Activated T-cell treated with anti-CD3 and anti-CD28 coated beads for 1 hour (primary cell): ENCODE results near the gene BTBD16.

Source experiments
- DNase-seq: peaks from one replicate; pipeline ENCODE4 v3.0.0-alpha.2; 2020; ENCODE audit warnings: low read depth

The BTBD16 gene

DNA sequence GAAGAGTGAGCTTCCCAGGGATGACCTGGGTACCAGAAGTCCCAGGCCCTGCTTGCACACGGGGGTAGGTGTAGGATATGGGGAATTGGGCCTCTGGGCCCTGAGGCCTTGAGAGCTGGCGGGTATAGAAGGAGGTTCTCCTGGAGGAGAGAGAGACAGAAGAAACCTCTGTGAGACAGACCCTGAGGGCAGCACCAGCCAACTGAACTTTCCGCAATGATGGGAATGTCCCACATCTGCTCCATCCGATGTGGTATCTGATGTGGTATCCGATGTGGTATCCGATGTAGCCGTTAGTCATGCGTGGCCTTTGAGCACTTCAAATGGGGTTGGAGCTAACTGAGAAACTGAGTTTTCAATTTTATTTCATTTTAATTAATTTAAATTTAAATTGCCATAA is 72.8 kb downstream of the BTBD16 start:
- DNase-seq = no peak

DNA sequence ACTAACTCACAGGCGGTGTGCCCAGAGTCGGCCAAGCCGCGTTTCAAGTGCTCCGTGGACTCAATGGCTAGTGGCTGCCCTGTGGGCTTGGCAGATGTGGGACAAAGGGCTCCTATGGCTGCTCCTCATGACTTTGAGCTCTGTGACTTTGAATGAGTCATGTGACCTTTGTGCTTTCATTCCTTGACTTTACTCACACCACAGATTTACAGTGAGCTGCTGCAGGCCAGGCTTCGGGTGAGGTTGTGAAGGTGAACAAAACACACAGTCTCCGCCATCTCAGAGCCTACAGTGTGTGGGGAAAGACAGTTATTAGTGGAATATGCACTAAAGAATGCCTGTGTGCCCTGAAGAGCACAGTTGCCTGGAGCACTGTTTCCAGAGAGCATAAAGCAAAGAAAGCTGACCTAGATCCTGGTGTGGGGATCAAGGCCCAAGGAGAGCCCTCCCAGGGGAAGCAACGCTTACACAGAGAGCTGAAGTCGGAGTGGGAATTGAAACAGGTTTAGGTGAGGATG is 73.7 kb downstream of the BTBD16 start:
- no peak for DNase-seq

DNA sequence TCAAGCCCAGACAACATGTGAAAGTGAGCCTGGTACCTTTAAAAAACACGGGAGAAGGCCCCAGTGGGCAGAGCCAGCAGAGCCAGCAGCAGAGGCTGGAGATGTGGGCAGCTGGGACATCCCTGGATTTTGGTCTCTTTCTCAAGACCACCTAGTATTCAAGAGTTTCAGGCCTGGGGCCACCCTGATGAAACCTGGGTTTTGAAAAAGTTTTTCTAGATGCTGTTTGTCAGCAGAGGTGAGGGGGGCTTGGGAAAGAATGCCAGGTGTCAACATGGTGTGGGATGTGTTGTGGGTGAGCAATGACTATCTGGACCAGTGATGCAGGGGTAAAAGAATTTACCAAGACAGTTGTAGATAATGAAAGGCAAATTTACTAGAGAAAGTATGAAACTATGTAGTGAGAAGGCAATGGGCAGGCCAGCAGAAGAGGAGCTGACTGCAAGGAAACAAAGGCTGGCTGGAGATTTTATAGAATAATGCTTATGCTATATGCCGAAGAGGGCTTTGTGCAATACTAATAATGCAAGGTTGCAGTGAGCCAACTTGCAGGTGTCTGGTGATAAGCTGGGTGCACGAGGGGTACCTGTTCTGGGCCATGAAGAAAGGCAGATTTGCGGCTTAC is 75.3 kb downstream of the BTBD16 start:
- no peak for DNase-seq

DNA sequence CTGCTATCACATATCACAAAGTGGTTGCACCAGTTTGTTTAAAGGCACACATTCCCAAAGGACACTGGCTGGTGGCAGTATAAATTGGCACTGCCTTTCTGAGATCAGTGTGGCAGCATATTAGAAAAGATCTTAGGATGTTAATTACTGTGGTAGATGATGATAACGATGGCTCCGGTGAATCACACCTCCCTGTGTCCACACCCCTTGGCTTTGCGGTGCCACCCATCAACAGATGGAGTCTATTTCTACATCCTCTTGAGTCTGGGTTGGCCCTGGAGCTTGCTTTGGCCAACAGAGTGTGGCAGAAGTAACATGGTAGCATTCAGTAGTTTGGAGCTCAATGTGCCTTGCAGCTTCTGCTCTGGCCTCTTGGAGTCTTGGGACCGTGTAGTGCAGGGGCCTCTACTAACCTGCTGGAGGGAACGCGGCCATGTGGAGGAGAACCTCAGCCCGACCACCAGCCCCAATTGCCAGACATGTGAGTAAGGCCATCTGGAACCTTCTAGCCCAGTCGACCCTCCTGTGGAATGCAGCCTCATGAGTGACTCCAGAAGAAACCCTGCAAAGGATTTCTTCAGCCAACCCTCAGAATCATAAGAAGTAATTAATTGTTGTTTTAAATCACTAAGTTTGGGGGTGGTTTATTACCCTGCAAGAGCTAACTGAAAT is 76.2 kb downstream of the BTBD16 start:
- no peak for DNase-seq

DNA sequence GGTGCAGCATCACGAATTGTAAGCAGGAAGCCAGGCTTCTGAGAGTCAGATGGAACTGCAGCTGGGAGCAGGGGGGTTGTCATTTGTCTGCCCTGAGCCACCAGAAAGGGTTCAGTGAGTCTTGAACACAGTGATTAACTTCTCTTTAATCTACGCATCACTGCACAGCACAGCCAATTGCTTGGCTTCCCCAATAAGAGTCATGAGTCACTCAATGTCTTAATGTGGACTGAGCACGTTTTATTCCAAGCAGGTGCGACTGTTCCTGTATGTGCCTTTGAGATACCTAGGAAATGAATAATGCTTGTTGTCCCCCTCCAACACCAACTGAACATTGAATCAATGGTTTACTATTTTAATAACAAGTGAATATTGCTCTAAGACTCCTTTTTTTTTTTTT is 77.4 kb downstream of the BTBD16 start:
- DNase-seq = no peak

DNA sequence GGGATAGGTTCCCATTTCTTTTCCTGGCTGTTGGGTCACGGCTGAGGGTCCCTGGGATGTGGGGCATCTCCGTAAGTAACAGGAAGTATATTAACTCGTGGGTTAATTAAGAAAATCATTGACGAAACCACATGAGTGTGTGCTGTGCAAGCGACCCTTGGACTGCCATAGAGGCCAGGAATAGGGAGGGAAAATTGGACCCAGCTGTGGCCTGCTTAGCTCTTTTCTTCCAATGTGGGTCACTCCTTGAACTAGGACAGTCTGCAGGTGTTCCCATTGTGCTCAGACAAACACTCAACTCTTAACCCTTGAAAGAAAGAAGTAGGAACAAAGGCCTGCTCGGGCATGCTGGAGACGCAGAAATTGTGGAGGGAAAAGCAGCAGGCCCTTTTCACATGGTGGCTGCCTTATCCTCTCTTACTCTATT is 77.9 kb downstream of the BTBD16 start:
- DNase-seq = no peak

DNA sequence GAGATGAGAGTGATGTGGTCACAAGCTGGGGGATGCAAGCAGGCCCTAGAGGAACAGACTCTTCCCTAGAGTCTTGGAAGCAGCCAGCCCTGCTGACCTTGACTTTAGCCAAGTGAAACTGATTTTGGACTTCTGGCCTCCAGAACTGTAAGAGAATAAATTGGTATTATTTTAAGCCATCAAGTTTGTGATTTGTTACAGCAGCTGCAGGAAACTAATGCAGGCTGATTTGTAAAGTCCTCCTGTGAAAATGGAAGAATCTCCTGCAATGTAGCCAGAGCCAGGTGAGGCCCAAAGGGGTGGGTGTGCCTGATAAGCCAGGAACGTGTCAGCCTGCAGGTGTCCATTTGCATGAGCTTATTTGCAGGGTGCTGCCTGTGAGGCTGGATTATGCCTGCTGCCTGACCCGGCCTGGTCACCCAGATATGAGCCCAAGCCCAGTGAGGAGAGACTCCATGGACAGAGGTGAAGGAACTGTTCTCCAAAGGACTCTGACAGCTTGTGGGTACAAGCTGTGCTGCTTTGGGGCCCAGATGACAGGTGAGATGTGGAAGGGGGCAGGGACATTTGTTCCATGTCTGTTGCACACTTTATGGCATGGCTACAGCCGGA is 78.8 kb downstream of the BTBD16 start:
- DNase-seq = no peak

DNA sequence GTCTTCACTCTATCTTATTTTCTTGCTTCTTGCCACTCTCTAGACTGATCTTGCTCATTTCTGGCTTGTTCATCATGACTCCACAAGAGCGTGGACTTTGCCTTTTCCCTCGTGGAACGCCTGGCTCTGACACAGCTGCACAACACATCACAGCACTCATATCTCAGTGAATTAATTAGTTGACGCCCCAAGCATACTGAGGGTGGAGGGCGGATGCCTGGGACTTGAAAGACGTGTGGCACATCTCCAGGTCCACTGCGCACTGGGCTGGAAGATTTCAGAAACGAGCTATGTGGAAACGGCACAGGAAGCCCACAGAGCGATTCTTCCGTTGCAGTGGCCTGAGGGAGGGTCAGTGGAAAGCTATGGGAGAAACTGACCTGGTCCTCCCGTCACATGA is 79.8 kb downstream of the BTBD16 start:
- no peak for DNase-seq

DNA sequence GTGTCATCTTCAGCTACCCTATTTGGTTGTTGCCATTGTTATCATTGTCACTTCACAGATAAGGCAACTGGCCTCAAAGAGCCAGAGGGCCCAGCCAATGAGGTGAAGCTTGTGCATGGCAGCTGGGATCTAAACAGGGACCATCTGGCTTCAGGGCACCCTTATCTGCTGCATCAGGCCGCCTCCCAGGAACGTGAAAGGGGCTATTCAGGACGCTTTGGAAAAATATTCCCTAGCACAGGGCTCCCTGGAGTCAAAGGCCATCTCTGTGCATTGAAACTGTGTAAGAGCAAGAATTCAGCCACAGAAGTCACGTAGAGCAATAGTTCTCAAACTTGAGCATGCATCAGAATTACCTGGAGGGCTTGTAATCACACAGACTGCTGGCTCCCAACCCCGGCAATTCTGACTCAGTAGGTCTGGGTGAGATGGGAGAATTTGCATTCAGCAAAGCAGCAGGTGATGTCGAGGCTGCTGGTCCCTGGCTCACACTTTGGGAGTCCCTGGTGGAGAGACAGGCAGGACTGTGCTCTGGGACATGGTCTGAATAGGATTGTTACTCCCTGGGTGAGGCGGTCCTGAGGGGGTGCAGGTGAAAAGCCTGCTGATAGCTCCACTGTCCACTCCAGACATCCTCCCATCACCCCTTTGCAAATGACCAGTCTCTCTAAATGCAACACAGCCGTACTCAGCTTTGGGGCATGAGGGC is 81.9 kb downstream of the BTBD16 start:
- DNase-seq = no peak

DNA sequence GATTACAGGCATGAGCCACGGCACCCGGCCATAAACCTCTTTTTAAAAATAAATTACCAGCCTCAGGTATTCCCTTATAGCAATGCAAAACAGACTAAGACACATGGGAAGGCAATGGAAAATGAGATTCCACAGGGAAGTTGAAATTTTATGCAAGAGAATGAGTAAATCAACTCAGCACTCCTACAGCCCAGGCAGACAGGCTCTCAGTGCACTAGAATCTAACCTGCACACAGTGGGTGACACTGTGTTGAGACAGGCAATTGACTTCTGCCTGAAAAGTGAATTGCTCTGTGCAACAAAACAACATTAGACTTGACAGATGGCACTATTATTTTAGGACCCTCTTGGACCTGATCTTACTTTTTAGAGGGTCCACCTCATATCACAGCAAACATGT is 83.3 kb downstream of the BTBD16 start:
- DNase-seq = no peak

DNA sequence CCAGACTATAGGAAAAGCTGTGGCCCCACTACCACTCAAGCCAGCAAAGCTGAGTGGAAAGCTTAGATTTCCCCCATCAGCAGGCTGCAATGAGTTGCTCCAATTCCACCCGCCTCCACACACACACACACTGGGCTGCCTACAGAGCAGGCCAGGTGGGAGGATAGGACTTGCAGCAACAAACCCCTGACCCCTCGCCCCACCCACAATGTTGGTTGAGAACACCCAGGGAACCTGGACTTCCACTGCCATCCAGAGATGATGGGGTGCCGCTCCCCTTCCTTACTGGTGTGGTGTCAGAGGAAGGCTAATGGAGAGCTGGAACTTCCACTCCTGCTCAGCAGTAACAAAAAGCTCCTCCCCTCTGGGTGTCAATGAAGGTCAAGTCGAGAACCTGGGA is 86.6 kb downstream of the BTBD16 start:
- no peak for DNase-seq

DNA sequence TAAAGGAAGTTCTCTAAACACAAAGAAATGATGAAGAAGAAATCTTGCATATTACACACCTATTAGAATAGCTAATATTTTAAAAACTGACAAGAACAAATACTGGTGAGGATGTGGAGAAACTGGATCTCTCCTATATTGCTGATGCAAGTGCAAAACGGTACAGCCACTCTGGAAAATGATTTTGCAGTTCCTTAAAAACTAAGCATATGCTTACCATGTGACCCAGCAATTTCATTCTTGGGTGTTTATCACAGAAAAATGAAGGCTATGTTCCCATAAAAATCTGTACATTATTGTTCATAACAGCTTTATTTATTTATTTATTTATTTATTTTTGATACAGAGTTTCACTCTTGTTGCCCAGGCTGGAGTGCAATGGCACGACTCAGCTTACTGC is 88.5 kb downstream of the BTBD16 start:
- no peak for DNase-seq

DNA sequence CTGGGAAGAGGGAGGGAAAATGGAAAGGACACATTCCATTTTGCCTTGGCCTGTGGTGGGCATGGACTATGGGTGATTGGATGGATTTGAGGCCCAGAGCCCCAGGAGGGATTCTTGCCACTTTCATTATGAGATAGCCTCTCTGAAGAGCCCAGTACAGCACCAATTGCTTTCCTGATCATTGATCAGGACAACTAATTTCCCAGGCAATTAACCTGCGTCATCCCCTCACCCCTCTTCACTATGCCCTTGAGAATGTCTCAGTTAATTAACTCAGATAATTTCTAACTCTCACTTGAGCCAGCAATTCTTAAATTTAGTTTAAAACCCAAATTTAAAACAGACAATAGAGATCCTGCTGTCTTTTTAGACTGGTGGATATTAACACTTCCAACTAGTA is 90.0 kb downstream of the BTBD16 start:
- no peak for DNase-seq

DNA sequence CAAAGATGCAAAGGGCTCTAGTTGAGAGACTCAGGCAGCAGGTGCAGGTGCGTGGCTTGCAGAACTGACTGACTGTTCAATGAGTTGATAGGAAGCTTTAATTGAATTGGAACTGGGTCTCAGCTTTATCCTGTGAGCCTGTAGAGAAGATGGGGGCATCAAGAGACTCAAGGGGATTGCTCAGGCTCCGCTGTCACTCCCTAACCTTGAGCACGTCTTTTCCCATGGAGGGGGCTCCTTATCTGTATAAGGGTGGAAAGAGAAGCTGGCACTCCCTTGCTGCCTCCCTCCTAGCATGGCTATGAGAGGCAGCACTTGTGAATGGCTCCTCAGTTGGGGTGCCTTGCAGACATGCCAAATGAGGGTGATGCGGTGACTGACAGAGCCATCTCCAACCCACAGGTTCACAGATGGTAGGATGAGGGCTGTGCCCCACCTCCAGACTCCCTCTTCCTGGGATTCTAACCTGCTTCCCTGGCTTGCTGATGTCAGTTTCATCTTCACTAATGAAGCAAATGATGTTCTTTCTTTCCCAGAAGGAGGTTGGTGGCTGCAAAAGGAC is 91.0 kb downstream of the BTBD16 start:
- DNase-seq = no peak

DNA sequence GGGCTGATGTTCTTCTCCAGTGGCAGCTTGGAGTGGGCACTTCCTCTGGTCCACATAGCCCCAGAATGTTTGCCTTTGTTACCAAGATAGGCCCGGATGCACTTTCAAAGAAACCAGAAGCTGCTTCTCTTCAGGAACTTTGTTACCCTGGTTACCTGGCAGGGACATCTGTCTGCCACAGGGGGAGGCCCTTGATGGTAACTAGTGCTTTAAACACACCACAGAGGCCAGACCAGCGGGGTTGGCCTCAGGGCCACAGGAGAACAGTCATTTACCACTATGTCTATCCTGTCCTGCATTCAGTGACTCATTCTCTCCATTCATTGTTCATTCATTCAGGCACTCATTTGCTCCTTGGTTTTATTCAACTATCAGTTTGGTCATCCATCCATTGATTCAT is 91.5 kb downstream of the BTBD16 start:
- no peak for DNase-seq

DNA sequence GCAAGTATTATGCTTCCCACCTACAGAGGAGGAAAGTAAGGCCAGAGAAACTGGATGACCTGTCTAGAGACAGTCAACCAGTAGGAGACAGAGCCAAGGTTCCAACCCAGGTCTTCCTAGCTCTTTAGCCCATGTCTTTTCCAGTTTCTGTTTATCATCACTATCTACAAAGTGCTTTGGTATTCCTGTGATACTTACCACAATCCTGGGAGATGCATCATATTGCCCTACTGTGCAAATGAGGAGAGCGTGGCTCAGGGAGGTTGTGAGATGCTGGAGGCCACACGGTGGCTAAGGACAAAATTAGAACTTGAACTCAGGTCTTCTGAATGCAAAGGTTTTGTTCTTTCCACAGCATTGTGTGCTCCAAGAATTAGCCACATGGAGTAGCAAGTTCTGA is 92.2 kb downstream of the BTBD16 start:
- DNase-seq = no peak

DNA sequence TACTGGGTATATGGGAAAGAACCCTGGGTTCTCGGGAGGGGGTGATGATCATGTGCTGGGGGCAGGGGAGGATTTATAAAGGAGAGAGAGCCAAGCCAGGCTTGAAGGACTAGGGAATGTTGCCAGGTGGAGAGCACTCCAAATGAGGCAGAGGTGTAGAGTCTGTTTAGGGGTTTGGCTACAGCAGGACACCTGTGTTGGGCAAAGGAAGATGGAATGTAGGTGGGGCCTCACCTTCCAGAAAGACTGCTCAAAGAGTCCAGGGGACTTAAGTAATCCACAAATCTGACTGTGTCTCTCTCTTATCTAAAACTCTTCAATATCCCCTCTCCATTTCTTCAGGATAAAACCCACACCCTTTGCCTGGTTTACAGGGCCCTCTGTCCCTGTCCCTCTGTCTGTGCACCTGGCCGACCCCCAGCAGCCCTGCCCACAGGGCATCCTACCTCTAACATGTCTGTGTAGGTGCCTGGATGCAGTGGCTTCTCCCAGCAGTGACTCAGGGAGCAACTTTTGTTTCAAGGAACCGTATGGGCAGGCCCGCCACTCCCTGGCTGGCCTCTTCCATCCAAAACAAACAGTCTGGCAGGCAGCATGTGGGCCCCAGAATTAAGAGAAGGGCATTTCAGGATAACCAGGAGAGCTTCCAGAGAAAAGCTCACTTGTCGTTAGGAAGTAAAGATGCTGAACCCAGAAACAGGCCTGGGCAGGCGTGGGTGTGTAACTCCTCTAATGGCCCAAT is 92.8 kb downstream of the BTBD16 start:
- no peak for DNase-seq

DNA sequence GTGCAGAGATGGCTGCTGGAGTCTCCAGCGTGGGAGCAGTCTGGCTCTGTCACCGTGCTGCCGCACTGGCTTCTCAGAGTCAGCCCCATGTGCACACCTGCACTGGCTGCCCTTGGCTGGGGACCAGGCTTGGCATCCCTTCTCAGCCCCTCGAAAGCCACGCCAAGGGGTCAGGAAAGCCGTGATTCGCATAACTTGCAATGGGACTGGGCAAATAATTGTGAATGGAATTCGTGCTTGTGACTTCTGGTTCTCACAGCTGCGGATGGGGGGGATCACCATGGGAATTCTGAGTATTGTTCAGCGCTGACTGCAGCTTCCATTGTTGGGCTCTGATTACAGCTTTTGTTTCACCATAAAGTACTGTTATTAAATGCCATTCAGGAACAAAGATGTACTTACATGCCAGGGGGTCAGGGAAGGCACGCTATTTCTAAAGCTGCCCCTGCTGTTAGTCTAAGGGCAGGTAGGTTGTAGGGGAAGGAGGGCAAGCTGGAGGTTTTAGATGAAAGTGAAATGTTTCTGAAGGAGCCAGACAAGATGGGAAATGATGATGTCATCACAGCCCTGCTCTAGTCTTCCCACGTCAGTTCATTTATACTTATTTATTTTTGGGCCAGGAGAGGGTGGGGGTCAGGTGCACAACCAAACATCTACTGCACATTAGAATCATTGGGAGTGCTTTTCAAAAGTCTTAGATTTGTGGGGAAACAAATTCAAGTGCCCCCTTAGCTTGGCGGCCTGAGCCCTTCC is 97.6 kb downstream of the BTBD16 start:
- no peak for DNase-seq

DNA sequence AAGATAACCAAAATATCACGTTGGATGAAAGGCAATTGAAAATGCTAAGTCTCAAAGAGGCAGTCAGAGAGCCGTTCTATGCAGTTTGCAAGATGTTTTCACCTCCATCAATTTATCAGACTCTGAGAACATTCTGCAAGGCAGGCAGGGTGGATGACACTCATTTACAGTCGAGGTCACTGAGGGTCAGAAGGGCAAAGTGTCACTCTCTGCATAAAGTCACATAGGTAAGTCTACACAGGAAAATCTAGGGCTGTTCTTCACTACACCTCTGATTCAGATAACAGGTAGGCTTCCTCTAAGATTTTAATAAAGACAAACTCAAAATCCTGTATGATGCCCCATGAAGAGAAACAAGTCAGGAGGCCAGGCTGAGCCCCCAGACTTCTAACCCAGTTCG is 102.0 kb downstream of the BTBD16 start:
- DNase-seq = no peak

DNA sequence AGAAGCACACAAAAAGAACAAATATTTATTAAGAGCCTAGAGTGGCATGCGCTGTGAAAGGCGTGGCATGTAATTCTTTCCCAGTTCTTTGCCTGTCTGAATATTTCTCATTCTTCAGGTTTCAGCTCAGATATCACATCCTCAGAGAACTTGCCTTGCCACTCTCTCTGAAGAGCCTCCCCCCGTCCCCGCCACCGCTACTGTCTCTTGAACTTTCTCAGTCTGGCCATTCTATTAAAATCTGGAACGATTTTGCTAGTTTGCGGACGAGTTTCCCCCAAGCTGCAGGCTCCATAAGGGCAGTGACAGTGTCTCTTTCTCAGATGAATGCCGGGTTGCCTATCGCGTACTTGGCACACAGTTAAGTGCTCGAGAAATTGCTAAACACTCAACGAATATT is 102.6 kb downstream of the BTBD16 start:
- DNase-seq = no peak

DNA sequence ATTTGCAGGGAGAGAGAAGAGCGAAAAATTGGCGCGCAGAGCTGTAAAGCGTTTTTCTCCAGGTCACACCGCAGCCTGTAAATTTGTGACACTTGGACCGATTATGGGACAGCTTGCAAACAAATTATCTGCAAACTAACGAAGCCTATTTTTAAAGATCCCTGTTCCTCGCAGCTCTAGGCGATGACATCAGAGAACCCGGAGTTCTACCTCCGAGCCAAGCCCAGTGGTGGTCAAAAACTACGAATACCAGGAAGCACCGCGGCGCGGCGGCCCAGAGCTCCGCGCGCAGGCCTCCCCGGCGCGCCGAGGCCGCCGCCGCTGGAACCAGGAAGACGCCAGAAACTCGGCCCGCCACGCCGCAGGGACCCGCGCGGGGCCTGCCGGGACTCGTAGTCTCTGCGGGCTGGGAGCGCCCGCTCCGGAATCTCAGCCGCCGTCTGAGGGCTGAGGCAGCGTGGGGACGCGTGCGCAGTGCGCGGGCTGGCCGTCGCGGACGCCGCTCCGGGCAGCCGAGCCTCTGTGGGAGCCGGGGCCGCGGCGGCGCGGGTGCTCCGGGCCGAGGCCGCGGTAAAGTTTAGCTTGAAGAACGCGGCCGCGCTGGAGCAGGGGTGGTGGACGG is 103.3 kb downstream of the BTBD16 start, which contains the start of gene PLEKHA1:
TSS of gene PLEKHA1 (plus strand) at position 472 of the 622 bp plus-strand sequence. CDS start 18,493 bp downstream, outside the sequence.
- peak; percentile 88 for DNase-seq
